Measurements from ENCODE around the gene C6orf120.

DNA sequence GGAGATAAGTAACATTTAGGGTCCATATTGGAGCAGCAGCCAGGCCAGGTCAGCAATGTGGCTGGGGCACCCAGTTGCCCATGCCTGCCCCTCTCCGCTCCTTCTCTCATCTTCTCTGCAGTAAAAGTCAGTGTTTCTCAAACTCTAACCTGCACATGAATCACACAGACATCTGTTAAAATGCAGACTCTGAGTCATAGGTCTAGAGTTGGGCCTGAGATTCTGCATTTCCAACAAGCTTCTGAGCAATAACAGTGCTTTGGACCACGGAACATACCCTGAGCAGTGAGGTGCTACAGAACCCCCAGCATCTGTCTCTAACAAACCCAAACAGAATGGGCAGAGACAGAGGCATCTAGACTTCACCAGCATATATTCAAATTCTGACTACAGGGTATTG, 12.3 kb downstream of the C6orf120 start:
- no peak for TF ChIP-seq POLR2A (IDR thresholded peaks at IDR 0.05; ENCODE audit: low read length)
- no peak for TF ChIP-seq GATA1 (IDR thresholded peaks at IDR 0.05; ENCODE audit: low read depth, low read length)

Measured in erythroblast (primary cell).